ENCODE data around the gene IL34.

IL34 gene

DNA sequence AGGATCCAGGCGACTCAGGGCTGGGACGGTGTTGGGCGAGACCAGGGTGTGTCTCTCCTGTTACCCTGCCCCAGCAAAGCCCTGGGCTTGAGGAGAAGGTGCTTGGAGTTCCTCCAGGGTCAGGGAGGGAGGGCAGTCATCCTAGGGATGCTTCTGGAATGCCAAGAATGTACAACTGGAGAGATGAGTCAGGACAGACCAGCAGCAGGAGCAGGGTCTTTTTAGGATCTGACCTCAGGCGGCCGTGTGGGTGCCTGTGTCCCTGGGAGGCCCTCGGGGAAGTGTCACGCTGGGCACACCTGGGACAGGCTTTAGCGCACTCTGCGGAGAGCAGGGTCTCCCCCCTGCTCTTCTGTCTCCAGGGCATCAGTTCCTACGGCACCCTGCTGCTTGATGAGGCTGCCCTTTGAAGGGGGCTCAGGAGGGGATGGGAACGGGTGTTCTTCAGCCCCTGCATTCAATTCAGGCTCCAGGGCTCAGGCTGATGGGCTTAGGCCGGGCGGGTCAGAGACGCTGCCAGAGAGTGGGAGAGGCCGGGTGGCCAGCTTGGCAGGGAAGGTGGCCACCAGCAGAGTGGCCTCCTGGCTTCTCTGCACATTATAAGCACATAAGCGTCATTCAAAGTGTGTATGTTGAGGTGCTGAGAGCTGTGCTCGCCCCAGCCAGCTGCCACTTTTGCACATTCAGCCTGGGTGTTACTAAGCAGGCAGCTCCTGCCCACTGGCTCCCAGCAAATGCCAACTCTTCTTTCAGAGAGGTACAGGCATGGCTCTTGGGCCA, 47.9 kb downstream of the IL34 start:
- TF ChIP-seq, protein P1, sequence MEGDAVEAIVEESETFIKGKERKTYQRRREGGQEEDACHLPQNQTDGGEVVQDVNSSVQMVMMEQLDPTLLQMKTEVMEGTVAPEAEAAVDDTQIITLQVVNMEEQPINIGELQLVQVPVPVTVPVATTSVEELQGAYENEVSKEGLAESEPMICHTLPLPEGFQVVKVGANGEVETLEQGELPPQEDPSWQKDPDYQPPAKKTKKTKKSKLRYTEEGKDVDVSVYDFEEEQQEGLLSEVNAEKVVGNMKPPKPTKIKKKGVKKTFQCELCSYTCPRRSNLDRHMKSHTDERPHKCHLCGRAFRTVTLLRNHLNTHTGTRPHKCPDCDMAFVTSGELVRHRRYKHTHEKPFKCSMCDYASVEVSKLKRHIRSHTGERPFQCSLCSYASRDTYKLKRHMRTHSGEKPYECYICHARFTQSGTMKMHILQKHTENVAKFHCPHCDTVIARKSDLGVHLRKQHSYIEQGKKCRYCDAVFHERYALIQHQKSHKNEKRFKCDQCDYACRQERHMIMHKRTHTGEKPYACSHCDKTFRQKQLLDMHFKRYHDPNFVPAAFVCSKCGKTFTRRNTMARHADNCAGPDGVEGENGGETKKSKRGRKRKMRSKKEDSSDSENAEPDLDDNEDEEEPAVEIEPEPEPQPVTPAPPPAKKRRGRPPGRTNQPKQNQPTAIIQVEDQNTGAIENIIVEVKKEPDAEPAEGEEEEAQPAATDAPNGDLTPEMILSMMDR (IDR thresholded peaks at IDR 0.05; ENCODE audit: low read depth, low read length) = no peak
- no peak overlapping the region for H3K4me3 ChIP-seq (ENCODE audit: low read depth, low read length)

DNA sequence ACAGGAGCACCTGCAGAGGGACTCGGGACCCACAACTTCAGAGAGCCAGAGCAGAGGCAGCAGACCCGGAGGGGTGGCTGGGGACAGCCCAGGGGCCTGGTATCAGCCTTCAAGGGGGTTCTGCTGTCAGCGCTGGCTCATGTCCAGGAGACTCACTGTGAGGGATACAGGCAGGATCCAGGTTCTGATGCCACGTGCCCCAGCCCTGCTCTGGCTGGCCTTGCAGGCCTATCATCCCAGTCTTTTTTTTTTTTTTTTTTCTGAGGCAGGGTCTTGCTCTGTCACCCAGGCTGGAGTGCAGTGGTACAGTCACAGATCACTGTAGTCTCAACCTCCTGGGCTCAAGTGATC, 48.5 kb downstream of the IL34 start:
- TF ChIP-seq, protein P1 (IDR thresholded peaks at IDR 0.05; ENCODE audit: low read depth, low read length) = no peak
- H3K4me3 ChIP-seq (ENCODE audit: low read depth, low read length) = no peak overlapping the region

DNA sequence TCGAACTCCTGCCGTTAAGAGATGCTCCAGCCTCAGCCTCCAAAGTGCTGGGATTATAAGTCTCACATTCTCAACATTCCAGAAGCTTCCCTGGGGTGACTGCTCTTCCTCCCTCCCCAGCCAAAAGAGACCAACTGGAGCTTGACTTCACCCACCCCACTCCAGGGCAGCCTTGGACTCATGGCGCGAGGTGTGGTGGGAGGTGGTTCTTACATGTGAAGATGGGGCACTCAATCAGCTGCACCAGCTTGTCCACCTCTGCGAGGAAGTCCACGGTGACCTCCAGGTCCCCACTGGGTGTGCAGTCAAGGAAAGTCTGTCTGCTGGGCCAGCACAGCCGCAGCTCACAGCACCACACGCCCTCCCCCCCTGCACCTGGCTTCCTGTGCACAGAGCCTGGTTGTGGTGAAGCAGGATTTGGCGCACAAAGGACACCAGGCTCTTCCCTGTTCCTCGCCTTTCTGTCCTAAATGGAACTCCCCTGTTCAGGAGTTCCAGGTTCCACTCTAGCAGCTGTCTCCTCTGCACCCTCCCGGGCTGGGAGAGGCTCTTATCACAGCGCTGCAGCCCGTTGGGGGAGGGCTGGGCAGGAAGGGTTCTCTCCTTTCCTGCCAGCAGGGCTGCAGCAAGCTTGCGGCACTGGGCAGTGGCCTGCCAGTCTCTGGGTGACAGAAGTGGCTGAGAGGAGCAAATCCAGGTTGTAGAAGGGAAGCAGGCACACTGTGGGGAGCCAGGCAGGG, 49.1 kb downstream of the IL34 start:
- H3K4me3 ChIP-seq (ENCODE audit: low read depth, low read length) = no peak overlapping the region
- TF ChIP-seq, protein P1 (IDR thresholded peaks at IDR 0.05; ENCODE audit: low read depth, low read length) = no peak

DNA sequence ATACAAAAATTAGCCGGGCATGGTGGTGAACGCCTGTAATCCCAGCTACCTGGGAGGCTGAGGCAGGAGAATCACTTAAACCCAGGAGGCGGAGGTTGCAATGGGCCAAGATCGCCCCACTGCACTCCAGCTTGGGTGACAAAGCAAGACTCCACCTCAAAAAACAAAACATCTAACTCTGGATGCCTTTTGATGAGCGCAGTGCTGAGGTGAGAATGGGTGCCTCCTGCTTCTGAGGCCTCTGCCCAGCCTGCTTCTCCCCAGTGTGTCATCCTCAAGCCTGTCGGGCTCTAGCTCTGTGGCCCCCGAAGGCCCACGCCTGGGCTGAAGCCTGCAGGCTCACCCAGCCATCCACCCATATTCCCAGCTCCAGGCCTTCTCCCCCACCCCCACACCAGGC, 50.0 kb downstream of the IL34 start:
- no peak overlapping the region for H3K4me3 ChIP-seq (ENCODE audit: low read depth, low read length)
- TF ChIP-seq, protein P1 (IDR thresholded peaks at IDR 0.05; ENCODE audit: low read depth, low read length) = no peak

DNA sequence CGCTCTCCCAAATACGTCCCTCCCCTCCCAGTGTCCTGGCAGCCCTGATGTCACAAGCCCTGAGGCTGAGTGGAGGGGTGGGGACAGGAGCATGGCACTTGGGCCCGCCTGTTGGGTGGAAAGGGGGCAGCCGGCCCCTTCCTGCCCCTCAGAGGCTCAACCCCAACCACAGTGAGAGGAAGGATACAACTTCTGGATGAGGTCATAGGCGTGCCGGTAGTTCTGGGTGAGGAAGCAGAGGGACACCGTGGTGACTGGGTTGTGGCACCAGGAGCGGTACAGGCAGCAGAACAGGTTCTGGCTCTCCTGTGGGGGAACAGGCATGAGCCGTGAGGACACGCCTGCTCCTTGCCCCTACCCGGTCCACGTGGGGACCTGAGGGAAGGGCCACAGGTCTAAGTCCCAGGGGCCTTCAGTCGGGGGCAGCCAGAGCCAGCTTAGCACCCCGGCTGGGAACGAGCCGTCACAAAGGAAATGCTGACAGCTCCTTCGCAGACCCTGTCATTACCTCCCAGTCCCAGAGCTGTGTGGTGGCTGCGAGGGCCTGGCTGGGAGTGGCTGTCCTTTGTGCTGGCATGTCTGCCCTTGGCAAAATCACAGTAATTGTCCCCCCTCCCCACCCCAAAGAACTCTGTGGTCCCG, 50.7 kb downstream of the IL34 start:
- H3K4me3 ChIP-seq (ENCODE audit: low read depth, low read length) = no peak overlapping the region
- TF ChIP-seq, protein P1 (IDR thresholded peaks at IDR 0.05; ENCODE audit: low read depth, low read length) = no peak

DNA sequence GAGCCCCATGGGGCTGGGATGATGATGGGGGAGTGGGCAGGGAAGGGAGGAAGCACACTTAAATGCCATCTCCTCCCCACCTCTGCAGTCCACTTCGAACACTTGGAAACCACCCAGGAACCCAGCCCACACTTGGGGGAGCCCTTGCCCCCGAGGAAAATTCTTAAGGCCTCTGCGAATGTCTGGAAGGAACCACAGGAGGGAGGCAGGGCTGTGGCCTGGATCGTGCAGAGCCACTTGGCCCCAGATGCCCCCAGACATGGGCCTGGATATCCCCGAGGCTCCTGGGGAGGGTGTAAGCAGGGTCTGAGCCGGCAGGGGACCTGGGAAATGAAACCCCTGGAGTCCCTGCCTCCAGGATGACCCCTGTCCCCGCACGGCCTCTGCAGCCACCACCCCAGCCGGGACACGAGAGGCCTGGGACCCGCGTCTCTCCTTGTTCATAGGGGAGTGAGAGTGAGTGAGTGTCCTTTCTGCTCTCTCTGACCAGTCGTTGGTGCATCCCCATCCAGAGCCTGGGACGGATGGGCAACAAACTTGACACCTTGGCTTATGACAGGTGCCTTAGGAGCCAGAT, 51.3 kb downstream of the IL34 start:
- TF ChIP-seq, protein P1 (IDR thresholded peaks at IDR 0.05; ENCODE audit: low read depth, low read length) = no peak
- no peak overlapping the region for H3K4me3 ChIP-seq (ENCODE audit: low read depth, low read length)

All from WI38 (cell line).